Right atrium auricular region (tissue), 2 donors: Measurements from ENCODE around the gene KCNMA1. TPM values are rescaled to one million over a fixed set of nuclear protein-coding genes. Genes with fewer than 3 reads are reported as not detected.
A peak's percentile ranks its signal among the peaks of the same experiment; 100 is the strongest.

Experiments used
- DNase-seq: peaks from one replicate; pipeline ENCODE4 v3.0.0-alpha.2; 2019; ENCODE audit warnings: low spot score
- H3K27ac ChIP-seq, 2 donors: fragments of 200-600 bp; sonication (generic); 1 replicate in 1 of 2; 2 replicates in 1 of 2; pipeline ENCODE4 v1.5.1; 2016 to 2019
- H3K27me3 ChIP-seq, 2 donors: fragments of 200-600 bp; sonication (generic); one replicate each; pipeline versions ENCODE4 v1.5.1 to v1.6.0; 2017 to 2019
- H3K36me3 ChIP-seq: fragments of 200-600 bp; sonication (generic); one replicate; pipeline ENCODE4 v1.5.1; 2016
- H3K4me1 ChIP-seq, 2 donors: fragments of 200-600 bp; sonication (generic); one replicate each; pipeline versions ENCODE4 v1.5.1 to v1.6.0; 2017 to 2019
- H3K4me3 ChIP-seq, 2 donors: fragments of 200-600 bp; sonication (generic); 1 replicate in 1 of 2; 2 replicates in 1 of 2; pipeline ENCODE4 v1.5.1; 2017 to 2019; ENCODE audit warnings: mild to moderate bottlenecking in 1 of 2, moderate library complexity in 1 of 2
- H3K9me3 ChIP-seq, 2 donors: fragments of 200-600 bp; sonication (generic); one replicate each; pipeline ENCODE4 v1.5.1; 2019
- total RNA-seq, 2 donors: library from RNA; depleted of rRNA; stranded (reverse); fragments of >200 nt; gene quantifications; one replicate each; pipeline ENCODE4 v1.1.0, GENCODE V29; 2016
- TF ChIP-seq, protein P1 (sequence below), 2 donors: fragments of 200-600 bp; sonication (generic); IDR thresholded peaks; one replicate each; pipeline ENCODE4 v1.5.1; 2019; ENCODE audit warnings: antibody characterized with exemption in 2 of 2

Gene KCNMA1
- total RNA-seq, 2 donors from 2014 or later = 2.3 to 3.5 TPM

DNA sequence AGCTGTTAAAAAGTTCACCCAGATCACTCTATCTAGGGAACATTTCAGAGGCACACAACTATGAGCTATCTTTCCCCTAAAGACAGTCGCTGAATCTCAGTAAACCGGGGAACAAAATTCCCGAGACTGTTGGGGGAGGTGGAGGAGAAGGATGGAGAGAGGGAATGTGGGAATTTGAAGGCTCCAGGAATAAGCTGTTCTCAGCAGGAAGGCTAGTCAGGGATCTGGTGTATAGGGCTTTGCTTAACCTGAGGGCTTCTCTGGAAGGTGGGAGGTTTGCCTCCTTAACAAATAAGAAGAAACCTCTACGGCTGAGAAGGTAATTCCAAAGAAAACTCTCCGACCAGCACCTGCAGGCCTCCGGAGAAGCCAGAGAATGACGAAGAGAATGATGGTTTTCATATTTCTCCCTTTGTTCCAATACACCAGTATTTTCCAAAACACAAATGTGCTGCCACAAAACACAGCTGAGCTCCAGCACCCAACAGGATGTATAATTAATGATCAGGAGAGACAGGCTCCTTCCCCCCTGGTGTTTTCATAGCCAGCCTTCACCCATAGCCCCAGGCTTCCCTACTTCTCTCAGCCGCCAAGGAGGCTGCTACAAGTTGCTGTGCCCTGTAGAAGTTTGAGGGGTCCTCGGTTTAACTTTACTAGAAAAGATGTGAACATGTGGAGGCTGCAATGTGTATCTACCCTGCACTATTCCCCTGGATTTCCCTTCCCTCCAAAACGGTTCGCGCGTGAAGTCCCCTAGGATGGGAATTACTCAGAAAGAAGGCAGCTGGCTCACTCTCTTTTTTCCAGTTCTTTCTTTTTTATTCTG is 2.0 kb downstream of the KCNMA1 start:
- TF ChIP-seq, protein P1, sequence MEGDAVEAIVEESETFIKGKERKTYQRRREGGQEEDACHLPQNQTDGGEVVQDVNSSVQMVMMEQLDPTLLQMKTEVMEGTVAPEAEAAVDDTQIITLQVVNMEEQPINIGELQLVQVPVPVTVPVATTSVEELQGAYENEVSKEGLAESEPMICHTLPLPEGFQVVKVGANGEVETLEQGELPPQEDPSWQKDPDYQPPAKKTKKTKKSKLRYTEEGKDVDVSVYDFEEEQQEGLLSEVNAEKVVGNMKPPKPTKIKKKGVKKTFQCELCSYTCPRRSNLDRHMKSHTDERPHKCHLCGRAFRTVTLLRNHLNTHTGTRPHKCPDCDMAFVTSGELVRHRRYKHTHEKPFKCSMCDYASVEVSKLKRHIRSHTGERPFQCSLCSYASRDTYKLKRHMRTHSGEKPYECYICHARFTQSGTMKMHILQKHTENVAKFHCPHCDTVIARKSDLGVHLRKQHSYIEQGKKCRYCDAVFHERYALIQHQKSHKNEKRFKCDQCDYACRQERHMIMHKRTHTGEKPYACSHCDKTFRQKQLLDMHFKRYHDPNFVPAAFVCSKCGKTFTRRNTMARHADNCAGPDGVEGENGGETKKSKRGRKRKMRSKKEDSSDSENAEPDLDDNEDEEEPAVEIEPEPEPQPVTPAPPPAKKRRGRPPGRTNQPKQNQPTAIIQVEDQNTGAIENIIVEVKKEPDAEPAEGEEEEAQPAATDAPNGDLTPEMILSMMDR (IDR thresholded peaks at IDR 0.05) = no peak
- Histone ChIP-seq H3K27me3 (peaks cover 0 to 6% of the 10 kb centered on the region in 2 donors), H3K36me3 (no peaks in the 10 kb centered on the region), H3K4me3 (peak overlapping the region in 1 of 2 donors; percentile 54), H3K27ac (peak overlapping the region in 1 of 2 donors; percentile 48), H3K4me1 (peaks cover 0 to 20% of the 10 kb centered on the region in 2 donors), H3K9me3 (no peaks in the 10 kb centered on the region)
- DNase-seq = no peak

DNA sequence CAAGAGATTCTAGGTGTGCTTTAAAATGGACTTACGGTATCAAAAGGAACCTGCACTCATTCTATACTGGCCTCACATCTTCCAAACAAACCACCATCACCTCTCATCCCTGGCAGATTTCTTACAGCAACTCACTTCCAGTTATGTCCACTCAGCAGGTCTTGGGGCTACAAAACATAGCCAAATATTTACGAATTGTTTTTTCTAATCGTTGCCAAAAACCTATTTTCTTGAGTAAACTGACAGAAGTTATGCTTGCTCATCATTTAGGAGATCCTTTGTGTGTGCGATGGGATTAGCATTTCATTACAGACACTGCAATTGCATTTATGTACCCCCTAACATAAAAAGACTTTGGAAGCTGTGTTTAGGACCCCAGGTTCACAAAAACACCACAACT is 2.7 kb downstream of the KCNMA1 start:
- Histone ChIP-seq H3K27me3 (peaks cover 0 to 6% of the 10 kb centered on the region in 2 donors), H3K36me3 (no peaks in the 10 kb centered on the region), H3K9me3 (no peaks in the 10 kb centered on the region), H3K4me1 (peaks cover 0 to 20% of the 10 kb centered on the region in 2 donors), H3K27ac (no peak overlapping the region), H3K4me3 (no peak overlapping the region)
- TF ChIP-seq, protein P1 (IDR thresholded peaks at IDR 0.05) = no peak
- no peak for DNase-seq

DNA sequence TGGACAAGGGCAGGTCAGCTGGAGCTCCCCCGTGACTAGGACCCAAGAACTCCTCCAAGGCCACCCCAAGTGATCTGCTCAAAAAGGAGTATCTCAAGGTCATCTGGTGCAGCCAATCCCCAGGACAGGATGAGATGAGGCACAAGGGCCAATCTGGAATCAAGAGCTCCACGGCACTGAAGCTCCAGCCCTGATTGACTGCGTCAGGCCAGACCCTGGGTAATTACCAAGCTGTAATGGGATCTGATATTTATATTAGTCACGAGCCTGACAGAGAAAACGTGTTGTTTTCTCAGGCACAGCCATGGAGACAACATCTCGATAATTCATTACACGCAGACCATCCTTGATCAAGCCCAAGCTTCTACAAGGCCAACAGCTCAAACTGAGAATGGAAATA is 4.2 kb downstream of the KCNMA1 start:
- peaks cover 0 to 2% of the 10 kb centered on the region in 2 donors for H3K27me3 ChIP-seq
- no peak overlapping the region for H3K4me3 ChIP-seq
- no peak for DNase-seq
- no peak overlapping the region for H3K27ac ChIP-seq
- peaks cover 0 to 15% of the 10 kb centered on the region in 2 donors for H3K4me1 ChIP-seq
- no peaks in the 10 kb centered on the region for H3K9me3 ChIP-seq
- H3K36me3 ChIP-seq = no peaks in the 10 kb centered on the region
- TF ChIP-seq, protein P1 (IDR thresholded peaks at IDR 0.05) = no peak

DNA sequence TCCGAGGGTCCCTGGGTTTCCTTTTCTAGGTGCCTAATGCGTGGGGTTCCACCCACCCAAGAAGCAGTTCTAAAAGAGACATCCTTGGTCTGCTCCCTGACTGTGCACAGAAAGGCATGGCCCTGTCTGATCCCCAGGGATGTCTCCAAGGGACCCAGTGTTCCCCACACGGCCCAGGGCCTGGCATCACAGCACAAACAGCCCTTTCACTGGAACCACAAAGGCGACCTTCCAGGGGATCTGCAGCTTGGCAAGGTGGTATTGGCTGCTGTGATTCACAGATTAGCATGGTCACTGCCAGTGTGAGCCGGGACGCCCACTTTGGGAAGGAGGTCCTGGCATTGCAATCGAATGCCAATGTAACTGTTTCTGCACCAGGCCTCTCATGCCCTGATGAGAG is 6.4 kb downstream of the KCNMA1 start:
- H3K36me3 ChIP-seq = no peaks in the 10 kb centered on the region
- H3K27me3 ChIP-seq = no peaks in the 10 kb centered on the region
- H3K9me3 ChIP-seq = no peaks in the 10 kb centered on the region
- peaks cover 0 to under 1% of the 10 kb centered on the region in 2 donors for H3K4me1 ChIP-seq
- H3K4me3 ChIP-seq = no peak overlapping the region
- TF ChIP-seq, protein P1 (IDR thresholded peaks at IDR 0.05) = no peak
- no peak overlapping the region for H3K27ac ChIP-seq
- DNase-seq = no peak

DNA sequence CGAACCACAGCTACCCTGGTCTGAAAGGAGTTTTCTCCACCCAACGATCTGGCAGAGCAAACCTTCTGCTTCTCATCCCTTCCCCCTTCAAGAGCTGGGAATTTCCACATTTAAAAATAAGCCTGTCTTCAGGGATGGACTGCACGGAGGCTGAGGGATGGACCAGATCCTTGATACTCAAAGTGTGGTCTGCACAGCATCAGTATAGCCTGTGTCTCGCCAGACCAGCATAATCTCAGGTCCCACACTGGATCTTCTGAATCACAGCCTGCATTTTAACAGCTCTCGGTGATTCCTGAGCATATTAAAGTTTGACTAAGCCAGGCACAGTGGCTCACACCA is 7.1 kb downstream of the KCNMA1 start:
- no peaks in the 10 kb centered on the region for H3K9me3 ChIP-seq
- no peak overlapping the region for H3K4me3 ChIP-seq
- no peaks in the 10 kb centered on the region for H3K4me1 ChIP-seq
- H3K27me3 ChIP-seq = no peaks in the 10 kb centered on the region
- DNase-seq = no peak
- H3K36me3 ChIP-seq = no peaks in the 10 kb centered on the region
- H3K27ac ChIP-seq = no peak overlapping the region
- TF ChIP-seq, protein P1 (IDR thresholded peaks at IDR 0.05) = no peak
